Measurements from ENCODE around the gene GFM1.

GRCh38 chr3:158649791-158650190 is 5.5 kb downstream of the GFM1 start:
- TF ChIP-seq CTCF (IDR thresholded peaks at IDR 0.05; ENCODE audit: insufficient read depth, low read length, poor library complexity, severe bottlenecking), result no peak
- TF ChIP-seq EZH2phosphoT487 (conservative IDR thresholded peaks at IDR 0.05; ENCODE audit: low read length), result no peak
